Liver (tissue), 3 donors: Measurements from ENCODE around the gene ART5.

Source experiments
- EGR1 ChIP-seq, 2 donors: IDR thresholded peaks; 2 replicates each; pipeline ENCODE4 v1.6.1; 2016 to 2018; ENCODE audit warnings: antibody characterized with exemption in 2 of 2, low read depth in 2 of 2
- GABPA ChIP-seq, 2 donors: IDR thresholded peaks in 1 of 2; conservative IDR thresholded peaks in 1 of 2; 2 replicates each; pipeline ENCODE4 v1.6.1; 2016; ENCODE audit warnings: antibody characterized with exemption in 2 of 2, mild to moderate bottlenecking in 1 of 2, moderate library complexity in 1 of 2
- REST ChIP-seq: IDR thresholded peaks from 2 replicates; pipeline ENCODE4 v1.6.1; 2016; ENCODE audit warnings: antibody characterized with exemption, mild to moderate bottlenecking
- YY1 ChIP-seq: IDR thresholded peaks from 2 replicates; pipeline ENCODE4 v1.6.1; 2016; ENCODE audit warnings: antibody characterized with exemption, mild to moderate bottlenecking
- TF ChIP-seq, protein P1 (sequence below): fragments of 150-350 bp; IDR thresholded peaks from 2 replicates; pipeline ENCODE4 v1.5.1; 2017; ENCODE audit warnings: improper control_type of control experiment, low read depth, low read length; ENCODE audit not compliant: missing input control
- donor health status: healthy.
- donor health status: healthy.

DNA sequence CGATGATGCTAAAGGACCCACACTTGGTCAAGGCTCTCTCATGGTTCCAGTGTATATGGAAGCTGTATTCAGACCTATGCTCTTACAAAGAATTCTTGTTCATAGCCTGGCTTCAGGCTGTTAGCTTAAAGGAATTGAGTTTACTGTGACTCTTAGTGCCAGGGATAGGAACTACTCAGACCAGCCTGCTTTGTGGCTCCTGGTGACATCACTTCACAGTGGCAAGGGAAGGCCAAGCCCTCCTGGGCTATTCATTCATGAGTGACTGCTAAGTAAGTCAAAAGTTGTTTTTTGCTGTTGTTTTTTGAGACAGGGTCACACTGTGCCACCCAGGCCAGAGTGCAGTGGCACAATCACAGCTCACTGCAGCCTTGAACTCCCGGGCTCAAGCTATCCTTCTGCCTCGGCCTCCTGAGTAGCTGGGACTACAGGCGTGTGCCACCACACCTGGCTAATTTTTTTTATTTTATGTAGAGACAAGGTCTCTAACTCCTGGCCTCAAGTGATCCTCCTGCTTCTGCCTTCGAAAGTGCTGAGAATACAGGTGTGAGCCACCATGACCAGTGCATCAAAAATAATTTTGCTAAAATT is 9.6 kb downstream of the ART5 start:
- TF ChIP-seq, protein P1, sequence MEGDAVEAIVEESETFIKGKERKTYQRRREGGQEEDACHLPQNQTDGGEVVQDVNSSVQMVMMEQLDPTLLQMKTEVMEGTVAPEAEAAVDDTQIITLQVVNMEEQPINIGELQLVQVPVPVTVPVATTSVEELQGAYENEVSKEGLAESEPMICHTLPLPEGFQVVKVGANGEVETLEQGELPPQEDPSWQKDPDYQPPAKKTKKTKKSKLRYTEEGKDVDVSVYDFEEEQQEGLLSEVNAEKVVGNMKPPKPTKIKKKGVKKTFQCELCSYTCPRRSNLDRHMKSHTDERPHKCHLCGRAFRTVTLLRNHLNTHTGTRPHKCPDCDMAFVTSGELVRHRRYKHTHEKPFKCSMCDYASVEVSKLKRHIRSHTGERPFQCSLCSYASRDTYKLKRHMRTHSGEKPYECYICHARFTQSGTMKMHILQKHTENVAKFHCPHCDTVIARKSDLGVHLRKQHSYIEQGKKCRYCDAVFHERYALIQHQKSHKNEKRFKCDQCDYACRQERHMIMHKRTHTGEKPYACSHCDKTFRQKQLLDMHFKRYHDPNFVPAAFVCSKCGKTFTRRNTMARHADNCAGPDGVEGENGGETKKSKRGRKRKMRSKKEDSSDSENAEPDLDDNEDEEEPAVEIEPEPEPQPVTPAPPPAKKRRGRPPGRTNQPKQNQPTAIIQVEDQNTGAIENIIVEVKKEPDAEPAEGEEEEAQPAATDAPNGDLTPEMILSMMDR, result no peak
- TF ChIP-seq EGR1 (IDR thresholded peaks at IDR 0.05; ENCODE audit: low read depth in 2 of 2) (no peak), REST (no peak), GABPA (IDR thresholded peaks at IDR 0.05 in 1 of 2, conservative IDR thresholded peaks at IDR 0.05 in 1 of 2) (no peak), YY1 (no peak)
